Measurements from ENCODE around the gene CYLD. TPM values are rescaled to one million over a fixed set of nuclear protein-coding genes. Genes with fewer than 3 reads are reported as not detected.

The CYLD gene
- total and polyA plus RNA-seq, 2 donors (not counting 3 experiments of a cell fraction or from before 2014, with no cell fraction given): 7.4 to 21.5 TPM

- H3K27me3 ChIP-seq (ENCODE audit: control insufficient read depth in 2 of 2, insufficient read depth in 2 of 2, low read length in 2 of 2): no peaks in the 10 kb centered on the region
- no peak overlapping the region for H3K27ac ChIP-seq (ENCODE audit: insufficient read depth, low read depth, low read length)
- no peak overlapping the region for H3K4me2 ChIP-seq (ENCODE audit: insufficient read depth, low read length)
- TF ChIP-seq POLR2AphosphoS5 (IDR thresholded peaks at IDR 0.05; ENCODE audit: insufficient read depth, low read depth, low read length) (no peak), POLR2A (IDR thresholded peaks at IDR 0.05; ENCODE audit: low read depth, low read length) (no peak), MYC (IDR thresholded peaks at IDR 0.05; ENCODE audit: low read depth, low read length) (no peak), JUN (IDR thresholded peaks at IDR 0.05; ENCODE audit: borderline replicate concordance, insufficient read depth, insufficient read length, low read depth) (no peak), GATA2 (IDR thresholded peaks at IDR 0.05; ENCODE audit: insufficient read depth, insufficient read length, low read depth, low read length) (no peak), CTCF (IDR thresholded peaks at IDR 0.05; ENCODE audit: extremely low read depth in 1 of 2, insufficient read depth in 1 of 2, low read depth in 1 of 2, low read length in 2 of 2) (no peak), EZH2 (IDR thresholded peaks at IDR 0.05; ENCODE audit: borderline replicate concordance, low read depth, low read length, severe bottlenecking) (no peak), FOS (IDR thresholded peaks at IDR 0.05; ENCODE audit: borderline replicate concordance, insufficient read depth, low read length) (no peak)
- TF ChIP-seq, protein P1, sequence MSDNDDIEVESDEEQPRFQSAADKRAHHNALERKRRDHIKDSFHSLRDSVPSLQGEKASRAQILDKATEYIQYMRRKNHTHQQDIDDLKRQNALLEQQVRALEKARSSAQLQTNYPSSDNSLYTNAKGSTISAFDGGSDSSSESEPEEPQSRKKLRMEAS (IDR thresholded peaks at IDR 0.05; ENCODE audit: insufficient read depth, insufficient read length): no peak
- H3K4me3 ChIP-seq (replicated peaks in 1 of 3; ENCODE audit: insufficient read depth in 1 of 3, low read depth in 1 of 3, low read length in 3 of 3): no peak overlapping the region
- no peaks in the 10 kb centered on the region for H3K79me2 ChIP-seq (ENCODE audit: control insufficient read depth, insufficient read depth, low read length)
- no peaks in the 10 kb centered on the region for H3K36me3 ChIP-seq (ENCODE audit: control insufficient read depth in 2 of 2, extremely low read depth in 1 of 2, insufficient read depth in 2 of 2, low read length in 2 of 2)
- ChIA-PET CTCF (interaction anchor here (1.5 kb wide), 1 partner anchor 11 kb away, joined by 7 read pairs; no protein-coding TSS in a partner anchor), POLR2A (no interaction called here)
- DNase-seq (ENCODE audit: low read depth, low spot score): no peak
- H3K9ac ChIP-seq (replicated peaks; ENCODE audit: extremely low read depth, insufficient read depth, low read length): no peak overlapping the region
- dilution Hi-C loops (cut with MboI; ENCODE audit: extremely low pct_ligation_motif_present, low sequenced_read_pairs) (no loop called here), intact Hi-C loops (cut with micrococcal nuclease) (no loop called here)
- H3K4me1 ChIP-seq (ENCODE audit: control insufficient read depth, extremely low read depth, insufficient read depth, low read length): no peaks in the 10 kb centered on the region
- BruUV-seq (replicated peaks): no TSS peak
- no peak overlapping the region for H2AFZ ChIP-seq (ENCODE audit: low read depth, low read length)
- H4K20me1 ChIP-seq (replicated peaks; ENCODE audit: control insufficient read depth, extremely low read depth, insufficient read depth, low read length): no peaks in the 10 kb centered on the region
- FAIRE-seq: no peak
- no peaks in the 10 kb centered on the region for H3K9me3 ChIP-seq (replicated peaks; ENCODE audit: control insufficient read depth, insufficient read depth, low read length)
- no peaks in the 10 kb centered on the region for H3K9me1 ChIP-seq (replicated peaks; ENCODE audit: control insufficient read depth, extremely low read depth, insufficient read depth, low read length)
Measured at GRCh38 chr16:50816901-50817555, 75.1 kb downstream of the CYLD start.

Data from endothelial cell of umbilical vein (primary cell).